Ishikawa (cell line): ENCODE data around the gene ZNF3.

ENCODE experiments used
- CEBPB ChIP-seq: IDR thresholded peaks from 2 replicates; pipeline ENCODE4 v1.6.1; 2012
- CREB1 ChIP-seq: IDR thresholded peaks from 2 replicates; pipeline ENCODE4 v1.6.1; 2012; ENCODE audit warnings: low read depth
- EGR1 ChIP-seq: IDR thresholded peaks from 2 replicates; pipeline ENCODE4 v1.6.1; 2012
- EP300 ChIP-seq: IDR thresholded peaks from 2 replicates; pipeline ENCODE4 v1.6.1; 2012; ENCODE audit warnings: borderline replicate concordance
- FOXM1 ChIP-seq: IDR thresholded peaks from 2 replicates; pipeline ENCODE4 v1.6.1; 2012; ENCODE audit warnings: low read depth, borderline replicate concordance
- MAX ChIP-seq: IDR thresholded peaks from 2 replicates; pipeline ENCODE4 v1.6.1; 2012
- NFIC ChIP-seq: IDR thresholded peaks from 2 replicates; pipeline ENCODE4 v1.6.1; 2012
- RAD21 ChIP-seq: IDR thresholded peaks from 2 replicates; pipeline ENCODE4 v1.6.1; 2012; ENCODE audit warnings: low read depth
- TAF1 ChIP-seq: IDR thresholded peaks from 2 replicates; pipeline ENCODE4 v1.6.1; 2012; ENCODE audit warnings: low read depth, mild to moderate bottlenecking
- TCF12 ChIP-seq: IDR thresholded peaks from 2 replicates; pipeline ENCODE4 v1.6.1; 2012; ENCODE audit warnings: low read depth
- TEAD4 ChIP-seq: IDR thresholded peaks from 2 replicates; pipeline ENCODE4 v1.6.1; 2012
- YY1 ChIP-seq: IDR thresholded peaks from 2 replicates; pipeline ENCODE4 v1.6.1; 2012; ENCODE audit warnings: low read depth
- ZBTB7A ChIP-seq: IDR thresholded peaks from 2 replicates; pipeline ENCODE4 v1.6.1; 2012; ENCODE audit warnings: low read depth
- TF ChIP-seq, protein P1 (sequence below): IDR thresholded peaks from 2 replicates; pipeline ENCODE4 v1.6.1; 2012; ENCODE audit warnings: low read depth, mild to moderate bottlenecking
- TF ChIP-seq, protein P2 (sequence below): IDR thresholded peaks from 2 replicates; pipeline ENCODE4 v1.6.1; 2012

The ZNF3 gene

DNA sequence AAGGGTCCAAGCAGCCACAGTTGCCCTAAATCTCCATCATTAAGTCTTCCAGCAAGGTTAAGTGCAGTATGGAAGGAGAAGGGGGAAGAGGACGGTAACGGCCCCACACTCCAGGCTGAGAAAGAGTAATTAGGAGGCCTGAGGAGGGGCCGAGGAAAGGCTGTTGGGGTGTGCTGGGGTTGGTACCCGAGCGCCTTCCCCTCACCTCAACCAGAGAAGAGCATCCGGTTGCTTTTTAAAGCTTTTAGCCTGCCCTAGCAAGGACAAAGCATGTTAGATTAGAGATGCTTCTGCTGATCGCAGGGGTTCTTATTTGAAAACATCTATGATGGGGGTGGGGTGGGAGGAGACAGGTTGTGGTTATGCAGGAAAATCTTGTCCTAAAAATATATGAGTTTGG, 40.9 kb downstream of the ZNF3 start:
- TF ChIP-seq, protein P1, sequence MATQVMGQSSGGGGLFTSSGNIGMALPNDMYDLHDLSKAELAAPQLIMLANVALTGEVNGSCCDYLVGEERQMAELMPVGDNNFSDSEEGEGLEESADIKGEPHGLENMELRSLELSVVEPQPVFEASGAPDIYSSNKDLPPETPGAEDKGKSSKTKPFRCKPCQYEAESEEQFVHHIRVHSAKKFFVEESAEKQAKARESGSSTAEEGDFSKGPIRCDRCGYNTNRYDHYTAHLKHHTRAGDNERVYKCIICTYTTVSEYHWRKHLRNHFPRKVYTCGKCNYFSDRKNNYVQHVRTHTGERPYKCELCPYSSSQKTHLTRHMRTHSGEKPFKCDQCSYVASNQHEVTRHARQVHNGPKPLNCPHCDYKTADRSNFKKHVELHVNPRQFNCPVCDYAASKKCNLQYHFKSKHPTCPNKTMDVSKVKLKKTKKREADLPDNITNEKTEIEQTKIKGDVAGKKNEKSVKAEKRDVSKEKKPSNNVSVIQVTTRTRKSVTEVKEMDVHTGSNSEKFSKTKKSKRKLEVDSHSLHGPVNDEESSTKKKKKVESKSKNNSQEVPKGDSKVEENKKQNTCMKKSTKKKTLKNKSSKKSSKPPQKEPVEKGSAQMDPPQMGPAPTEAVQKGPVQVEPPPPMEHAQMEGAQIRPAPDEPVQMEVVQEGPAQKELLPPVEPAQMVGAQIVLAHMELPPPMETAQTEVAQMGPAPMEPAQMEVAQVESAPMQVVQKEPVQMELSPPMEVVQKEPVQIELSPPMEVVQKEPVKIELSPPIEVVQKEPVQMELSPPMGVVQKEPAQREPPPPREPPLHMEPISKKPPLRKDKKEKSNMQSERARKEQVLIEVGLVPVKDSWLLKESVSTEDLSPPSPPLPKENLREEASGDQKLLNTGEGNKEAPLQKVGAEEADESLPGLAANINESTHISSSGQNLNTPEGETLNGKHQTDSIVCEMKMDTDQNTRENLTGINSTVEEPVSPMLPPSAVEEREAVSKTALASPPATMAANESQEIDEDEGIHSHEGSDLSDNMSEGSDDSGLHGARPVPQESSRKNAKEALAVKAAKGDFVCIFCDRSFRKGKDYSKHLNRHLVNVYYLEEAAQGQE, result no peak
- TF ChIP-seq TEAD4 (no peak), TCF12 (no peak)

GRCh38 chr7:100038326-100038725, 43.2 kb downstream of the ZNF3 start:
- no peak for TF ChIP-seq YY1
- TF ChIP-seq, protein P2, sequence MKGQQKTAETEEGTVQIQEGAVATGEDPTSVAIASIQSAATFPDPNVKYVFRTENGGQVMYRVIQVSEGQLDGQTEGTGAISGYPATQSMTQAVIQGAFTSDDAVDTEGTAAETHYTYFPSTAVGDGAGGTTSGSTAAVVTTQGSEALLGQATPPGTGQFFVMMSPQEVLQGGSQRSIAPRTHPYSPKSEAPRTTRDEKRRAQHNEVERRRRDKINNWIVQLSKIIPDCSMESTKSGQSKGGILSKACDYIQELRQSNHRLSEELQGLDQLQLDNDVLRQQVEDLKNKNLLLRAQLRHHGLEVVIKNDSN, result no peak
- TF ChIP-seq TAF1, result no peak

- no peak for TF ChIP-seq MAX
- TF ChIP-seq CREB1, result no peak
- no peak for TF ChIP-seq EGR1
- no peak for TF ChIP-seq RAD21
- TF ChIP-seq ZBTB7A, result no peak
- no peak for TF ChIP-seq FOXM1
- TF ChIP-seq, protein P1, result no peak
These were observed 45.6 kb downstream of the ZNF3 start for GRCh38 chr7:100035876-100036275.

- TF ChIP-seq FOXM1 (no peak), ZBTB7A (no peak)
These were observed 46.5 kb downstream of the ZNF3 start for GRCh38 chr7:100034871-100035510.

DNA sequence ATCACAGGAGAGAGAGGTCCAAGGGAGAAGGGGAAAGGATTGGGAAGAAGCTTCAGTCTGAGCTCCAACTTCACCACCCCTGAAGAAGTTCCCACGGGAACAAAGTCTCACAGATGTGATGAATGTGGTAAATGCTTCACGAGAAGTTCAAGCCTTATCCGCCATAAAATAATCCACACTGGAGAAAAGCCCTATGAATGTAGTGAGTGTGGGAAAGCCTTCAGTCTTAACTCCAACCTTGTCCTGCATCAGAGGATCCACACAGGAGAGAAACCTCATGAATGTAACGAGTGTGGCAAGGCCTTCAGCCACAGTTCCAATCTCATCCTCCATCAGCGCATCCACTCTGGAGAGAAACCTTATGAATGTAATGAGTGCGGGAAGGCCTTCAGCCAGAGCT, 48.0 kb downstream of the ZNF3 start:
- no peak for TF ChIP-seq YY1
- TF ChIP-seq CREB1, result no peak
- TF ChIP-seq, protein P2, result no peak
- no peak for TF ChIP-seq NFIC
- TF ChIP-seq TAF1, result no peak
- TF ChIP-seq ZBTB7A, result no peak
- no peak for TF ChIP-seq FOXM1
- TF ChIP-seq, protein P1, result no peak
- TF ChIP-seq MAX, result no peak
- TF ChIP-seq RAD21, result no peak
- TF ChIP-seq TCF12, result no peak
- no peak for TF ChIP-seq TEAD4
- no peak for TF ChIP-seq EGR1
- no peak for TF ChIP-seq CEBPB
- no peak for TF ChIP-seq EP300

- TF ChIP-seq TAF1, result no peak
- TF ChIP-seq RAD21, result no peak
- no peak for TF ChIP-seq CREB1
- TF ChIP-seq TCF12, result no peak
- TF ChIP-seq, protein P1, result no peak
- no peak for TF ChIP-seq NFIC
- no peak for TF ChIP-seq EP300
- TF ChIP-seq, protein P2, result no peak
- TF ChIP-seq FOXM1, result no peak
- TF ChIP-seq ZBTB7A, result no peak
- no peak for TF ChIP-seq TEAD4
- no peak for TF ChIP-seq MAX
- TF ChIP-seq CEBPB, result no peak
These were observed 51.9 kb downstream of the ZNF3 start for GRCh38 chr7:100029596-100029995.
